HepG2 (cell line): ENCODE results near the gene EHD4. TPM values are rescaled to one million over a fixed set of nuclear protein-coding genes. Genes with fewer than 3 reads are reported as not detected.

Experiments used
- ATAC-seq: fragments of 200-7000 bp; cut with Tn5 transposase; 3 replicates; pipeline ENCODE4 v1.9.1; 2020; ENCODE audit warnings: mild to moderate bottlenecking, moderate library complexity
- BruUV-seq: library from RNA; stranded (reverse); fragments of 400-500 nt; replicated peaks from 2 replicates; lab custom pipeline; 2021; lab: Mats Ljungman, UMichigan
- CTCF ChIA-PET: fragments of 300-600 bp; formaldehyde crosslinking; extraction: SDS; loops from one replicate; lab custom pipeline; 2021; ENCODE audit warnings: low total read pairs, inconsistent platforms, low intra/inter-chr PET ratio; lab: Yijun Ruan, JAX
- POLR2A ChIA-PET: fragments of 350-600 bp; sonication (Branson Sonifier 250); formaldehyde crosslinking; loops from one replicate; lab custom pipeline; 2020; ENCODE audit warnings: antibody characterized with exemption, inconsistent platforms; lab: Yijun Ruan, JAX
- DNase-seq: peaks from one replicate; pipeline ENCODE4 v3.0.0-alpha.2; 2015; ENCODE audit warnings: low spot score
- FAIRE-seq: peaks from 3 replicates; lab custom pipeline; 2011; peaks lifted over from hg19 to GRCh38; lab: Jason Lieb, UNC
- H2AFZ ChIP-seq: one replicate; pipeline ENCODE4 v1.6.1; 2011; ENCODE audit warnings: low read length, inconsistent platforms
- H3K27ac ChIP-seq: fragments of 300-600 bp; 3 replicates; pipeline ENCODE4 v1.8.0; 2011; ENCODE audit warnings: mixed run types, mild to moderate bottlenecking, mixed read lengths, low read length, inconsistent platforms; ENCODE audit not compliant: insufficient read depth; ENCODE audit errors: extremely low read length
- H3K27me3 ChIP-seq, 2 experiments: fragments of 200-600 bp in 1 of 2; 2 replicates in 1 of 2; 3 replicates in 1 of 2; pipeline versions ENCODE4 v1.6.0 to v1.8.0; 2011; ENCODE audit warnings: low read length in 2 of 2, mild to moderate bottlenecking in 2 of 2, moderate library complexity in 2 of 2, inconsistent platforms in 1 of 2; ENCODE audit not compliant: insufficient read depth in 2 of 2, control insufficient read depth in 1 of 2
- H3K36me3 ChIP-seq, 2 experiments: fragments of 200-600 bp in 1 of 2; replicated peaks in 1 of 2; 2 replicates in 1 of 2; 3 replicates in 1 of 2; pipeline versions ENCODE4 v1.5.1 to v1.8.0; 2011; ENCODE audit warnings: low read length in 2 of 2, inconsistent platforms in 1 of 2; ENCODE audit not compliant: insufficient read depth in 2 of 2, control insufficient read depth in 1 of 2
- H3K4me1 ChIP-seq: 2 replicates; pipeline ENCODE4 v1.5.1; 2012; ENCODE audit warnings: low read length, inconsistent platforms; ENCODE audit not compliant: insufficient read depth
- H3K4me2 ChIP-seq: 2 replicates; pipeline ENCODE4 v1.6.0; 2011; ENCODE audit warnings: low read depth, low read length, inconsistent platforms
- H3K4me3 ChIP-seq, 3 experiments: fragments of 200-600 bp in 1 of 3; sonication (generic), shearing (Covaris generic) in 1 of 3; replicated peaks in 1 of 3; 2 replicates each; pipeline ENCODE4 v1.5.1; 2011 to 2016; ENCODE audit warnings: low read length in 3 of 3, inconsistent platforms in 2 of 3, low read depth in 2 of 3, mild to moderate bottlenecking in 2 of 3, control low read depth in 1 of 3, mixed read lengths in 1 of 3; ENCODE audit not compliant: insufficient read depth in 1 of 3
- H3K79me2 ChIP-seq: one replicate; pipeline ENCODE4 v1.6.1; 2011; ENCODE audit warnings: low read length, inconsistent platforms; ENCODE audit not compliant: insufficient read depth
- H3K9ac ChIP-seq: 2 replicates; pipeline ENCODE4 v1.6.0; 2011; ENCODE audit warnings: mild to moderate bottlenecking, low read depth, low read length, inconsistent platforms; ENCODE audit not compliant: insufficient read depth
- H3K9me3 ChIP-seq: 2 replicates; pipeline ENCODE4 v1.5.1; 2012; ENCODE audit warnings: mild to moderate bottlenecking, low read length
- H4K20me1 ChIP-seq: 2 replicates; pipeline ENCODE4 v1.6.0; 2011; ENCODE audit warnings: inconsistent platforms, mild to moderate bottlenecking, low read length, moderate library complexity; ENCODE audit not compliant: insufficient read depth
- CEBPG ChIP-seq: IDR thresholded peaks from 2 replicates; pipeline ENCODE4 v1.6.1; 2016
- DRAP1 ChIP-seq: IDR thresholded peaks from 2 replicates; pipeline ENCODE4 v1.6.1; 2016; ENCODE audit warnings: missing genetic modification reagents, missing compliant biosample characterization
- FOSL2 ChIP-seq: sonication (generic); formaldehyde crosslinking; IDR thresholded peaks from 2 replicates; pipeline ENCODE4 v1.4.0; 2020; ENCODE audit warnings: missing genetic modification reagents
- HOXA5 ChIP-seq: sonication (generic); formaldehyde crosslinking; IDR thresholded peaks from 2 replicates; pipeline ENCODE4 v1.4.0; 2020; ENCODE audit warnings: missing genetic modification reagents
- KMT2A ChIP-seq: sonication (generic); formaldehyde crosslinking; IDR thresholded peaks from 2 replicates; pipeline ENCODE4 v1.4.0; 2020; ENCODE audit warnings: missing genetic modification reagents
- RFXANK ChIP-seq: IDR thresholded peaks from 2 replicates; pipeline ENCODE4 v1.6.1; 2016
- SOX6 ChIP-seq, 2 experiments: fragments of 450-650 bp in 1 of 2; sonication (generic) in 1 of 2; formaldehyde crosslinking in 1 of 2; IDR thresholded peaks; 2 replicates each; pipeline versions ENCODE4 v1.4.0 to v1.6.1; 2017 to 2020; ENCODE audit warnings: antibody characterized with exemption in 1 of 2, mild to moderate bottlenecking in 1 of 2, missing genetic modification reagents in 1 of 2
- TEF ChIP-seq: sonication (generic); formaldehyde crosslinking; IDR thresholded peaks from 2 replicates; pipeline ENCODE4 v1.5.0; 2020; ENCODE audit warnings: missing genetic modification reagents
- TSC22D2 ChIP-seq: sonication (generic); formaldehyde crosslinking; IDR thresholded peaks from 2 replicates; pipeline ENCODE4 v1.5.1; 2020; ENCODE audit warnings: missing genetic modification reagents, mild to moderate bottlenecking, borderline replicate concordance
- ZBTB37 ChIP-seq: sonication (generic); formaldehyde crosslinking; IDR thresholded peaks from 2 replicates; pipeline ENCODE4 v1.4.0; 2020; ENCODE audit warnings: mild to moderate bottlenecking, missing genetic modification reagents
- ZEB1 ChIP-seq: IDR thresholded peaks from 2 replicates; pipeline ENCODE4 v1.6.1; 2012; ENCODE audit warnings: mild to moderate bottlenecking, low read depth, inconsistent platforms; ENCODE audit not compliant: insufficient replicate concordance
- ZNF280B ChIP-seq: sonication (generic); formaldehyde crosslinking; IDR thresholded peaks from 2 replicates; pipeline ENCODE4 v1.5.0; 2020; ENCODE audit warnings: missing genetic modification reagents, mild to moderate bottlenecking, borderline replicate concordance
- WGBS: methylation state at CpG from one replicate; pipeline ENCODE4 v1.1.6; 2017; ENCODE audit warnings: low lambda C conversion rate; 5-methylcytosine and 5-hydroxymethylcytosine counted together
- in situ Hi-C: cut with HindIII; loops from 2 replicates; pipeline ENCODE4 v1.10.0; 2017; ENCODE audit warnings: low pct_unique_long_range_greater_than_20kb; ENCODE audit not compliant: extremely low pct_ligation_motif_present
- intact Hi-C: fragments of 100-400 bp; cut with micrococcal nuclease; formaldehyde crosslinking; loops from one replicate; pipeline ENCODE4 v1.10.0; 2022; ENCODE audit not compliant: unreplicated experiment
- polyA plus RNA-seq, 8 experiments: library from polyadenylated mRNA; depleted of rRNA in 3 of 8; stranded (reverse) in 7 of 8; unstranded in 1 of 8; fragments of >200 nt; fragmentation: Illumina TruSeq in 4 of 8; extraction: Trizol in 4 of 8; gene quantifications; 2 replicates each; pipeline versions ENCODE4 v1.2.1 to v1.2.3, GENCODE V29; 2011 to 2016; ENCODE audit warnings: low read depth in 4 of 8, missing spikeins in 1 of 8, mixed read lengths in 1 of 8; ENCODE audit not compliant: insufficient read depth in 1 of 8
- total RNA-seq, 5 experiments: library from RNA; depleted of rRNA; stranded (reverse); fragments of >200 nt; fragmentation: Illumina TruSeq; extraction: Trizol; gene quantifications; 2 replicates each; pipeline ENCODE4 v1.2.3, GENCODE V29; 2016; ENCODE audit warnings: low read depth in 1 of 5

EHD4 gene
- total and polyA plus RNA-seq, 2 of the 13 experiments (the other 11 are each of a cell fraction or from before 2014, with no cell fraction given) = 3.1 to 4.8 TPM

GRCh38 chr15:41904541-41905005, 67.8 kb downstream of the EHD4 start (continued):
- TF ChIP-seq ZBTB37 (CRISPR knock-in tag) (no peak), SOX6 (IDR thresholded peaks at IDR 0.05) (no peak), SOX6 (CRISPR knock-in tag; IDR thresholded peaks at IDR 0.05) (no peak), CEBPG (CRISPR knock-in tag) (no peak), TEF (CRISPR knock-in tag) (no peak)

- BruUV-seq = no TSS peak
- H3K27me3 ChIP-seq = no peaks in the 10 kb centered on the region
- in situ Hi-C loops = no loop called here
- ChIA-PET CTCF (interaction anchor here (1.3 kb wide), 1 partner anchor 44 kb away, joined by 7 read pairs; no protein-coding TSS in a partner anchor), POLR2A (no interaction called here)
- H3K9me3 ChIP-seq = no peaks in the 10 kb centered on the region
- no peak for TF ChIP-seq TSC22D2
- no peak for TF ChIP-seq ZNF280B (CRISPR knock-in tag)
- no peak for TF ChIP-seq FOSL2
- no peak for TF ChIP-seq DRAP1 (CRISPR knock-in tag)
- no peak for TF ChIP-seq RFXANK (CRISPR knock-in tag)
- TF ChIP-seq HOXA5 (CRISPR knock-in tag) = no peak
- TF ChIP-seq KMT2A (CRISPR knock-in tag) = no peak
- TF ChIP-seq ZEB1 = no peak
- H4K20me1 ChIP-seq = no peaks in the 10 kb centered on the region
- WGBS = 97% methylated on average over 10 of the region's 13 CpGs
- FAIRE-seq (no peak), DNase-seq (no peak), ATAC-seq (no peak)
- H3K9ac ChIP-seq = no peak overlapping the region
- no peaks in the 10 kb centered on the region for H3K4me1 ChIP-seq
- intact Hi-C loops = loop anchor here (1.0 to 5.0 kb wide), 3 partner anchors 25 to 346 kb away; partner anchors contain the start of gene TYRO3
- H3K4me2 ChIP-seq = no peak overlapping the region
- no peaks in the 10 kb centered on the region for H3K79me2 ChIP-seq
- H3K4me3 ChIP-seq = no peak overlapping the region
- no peak overlapping the region for H3K27ac ChIP-seq
- H2AFZ ChIP-seq = no peak overlapping the region
- peaks cover 1 to 12% of the 10 kb centered on the region in 2 experiments; a peak in 2 of 5 replicates for H3K36me3 ChIP-seq
Measured at GRCh38 chr15:41903782-41904181, 68.6 kb downstream of the EHD4 start.
